ENCODE data around the gene HAUS1.

The HAUS1 gene

GRCh38 chr18:46104128-46104911 is at the start of gene HAUS1:
HAUS1 (plus strand) TSS chr18:46104385; CDS start chr18:46104412, 27 bp downstream.
- peak; percentile 85 for DNase-seq (ENCODE audit: low read depth)
- H3K4me3 ChIP-seq (ENCODE audit: low read length), result peak within 1 kb of the TSS; percentile 95
- TF ChIP-seq, protein P1, sequence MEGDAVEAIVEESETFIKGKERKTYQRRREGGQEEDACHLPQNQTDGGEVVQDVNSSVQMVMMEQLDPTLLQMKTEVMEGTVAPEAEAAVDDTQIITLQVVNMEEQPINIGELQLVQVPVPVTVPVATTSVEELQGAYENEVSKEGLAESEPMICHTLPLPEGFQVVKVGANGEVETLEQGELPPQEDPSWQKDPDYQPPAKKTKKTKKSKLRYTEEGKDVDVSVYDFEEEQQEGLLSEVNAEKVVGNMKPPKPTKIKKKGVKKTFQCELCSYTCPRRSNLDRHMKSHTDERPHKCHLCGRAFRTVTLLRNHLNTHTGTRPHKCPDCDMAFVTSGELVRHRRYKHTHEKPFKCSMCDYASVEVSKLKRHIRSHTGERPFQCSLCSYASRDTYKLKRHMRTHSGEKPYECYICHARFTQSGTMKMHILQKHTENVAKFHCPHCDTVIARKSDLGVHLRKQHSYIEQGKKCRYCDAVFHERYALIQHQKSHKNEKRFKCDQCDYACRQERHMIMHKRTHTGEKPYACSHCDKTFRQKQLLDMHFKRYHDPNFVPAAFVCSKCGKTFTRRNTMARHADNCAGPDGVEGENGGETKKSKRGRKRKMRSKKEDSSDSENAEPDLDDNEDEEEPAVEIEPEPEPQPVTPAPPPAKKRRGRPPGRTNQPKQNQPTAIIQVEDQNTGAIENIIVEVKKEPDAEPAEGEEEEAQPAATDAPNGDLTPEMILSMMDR (IDR thresholded peaks at IDR 0.05; ENCODE audit: insufficient read depth, low read depth, low read length, missing control alignments), result no peak

DNA sequence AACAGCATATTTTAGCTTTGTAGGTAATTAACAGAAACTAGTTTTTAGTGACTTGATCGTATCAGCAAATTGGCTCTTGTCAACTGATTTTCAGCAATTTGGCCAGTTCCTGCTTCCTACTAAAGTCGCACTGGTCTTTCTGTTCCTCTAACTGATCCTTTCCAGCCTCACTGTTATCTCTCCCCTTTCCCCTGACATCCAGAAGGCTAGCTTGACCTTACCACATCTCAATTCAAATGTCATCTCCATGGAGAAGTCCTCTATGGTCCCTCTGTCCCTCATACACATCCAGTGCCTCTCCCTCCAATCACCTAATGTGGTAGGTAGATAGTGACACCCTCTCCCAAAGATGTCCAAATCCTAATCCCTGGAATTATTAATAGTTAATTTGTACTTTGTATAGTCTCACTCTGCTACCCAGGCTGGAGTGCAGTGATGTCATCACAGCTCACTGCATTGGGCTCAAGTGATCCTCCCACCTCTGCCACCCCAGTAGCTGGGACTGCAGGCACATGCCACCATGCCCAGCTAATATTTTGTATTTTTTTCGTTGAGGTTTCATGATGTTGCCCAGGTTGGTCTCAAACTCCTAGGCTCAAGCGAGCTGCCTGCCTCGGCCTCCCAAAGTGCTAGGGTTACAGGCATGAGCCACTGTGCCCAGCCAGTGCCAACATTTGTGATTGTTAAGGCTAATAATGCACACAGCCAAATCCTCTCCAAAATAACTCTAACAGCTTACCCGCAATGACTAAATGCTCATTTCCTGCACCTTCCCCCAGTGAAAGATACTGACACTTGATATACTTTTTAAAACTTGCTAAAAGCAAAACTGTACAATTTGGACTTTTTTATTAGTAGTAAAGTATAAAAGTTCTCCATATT is 49.0 kb upstream of the HAUS1 start:
- DNase-seq (ENCODE audit: low read depth), result no peak
- no peak overlapping the region for H3K4me3 ChIP-seq (ENCODE audit: low read length)
- TF ChIP-seq, protein P1 (IDR thresholded peaks at IDR 0.05; ENCODE audit: insufficient read depth, low read depth, low read length, missing control alignments), result no peak

DNA sequence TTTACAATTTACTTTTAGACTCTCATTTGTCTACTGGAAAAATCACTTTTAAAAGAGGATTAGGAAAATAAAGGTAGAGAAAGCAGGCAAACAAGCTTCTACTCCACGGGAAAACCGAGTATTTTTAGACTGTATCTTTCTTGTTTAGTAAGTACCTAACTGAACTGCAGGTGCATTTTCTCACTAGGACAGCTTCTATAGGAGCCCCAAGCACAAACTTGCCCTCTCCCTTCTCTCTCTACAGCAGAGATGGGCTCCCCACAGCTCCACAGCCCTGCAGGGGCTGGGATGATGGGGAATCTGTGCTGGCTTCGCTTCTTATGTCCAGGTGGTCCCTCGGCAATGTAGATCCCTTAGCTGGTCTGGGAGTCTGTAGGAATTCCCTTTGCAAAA is 48.4 kb upstream of the HAUS1 start:
- H3K4me3 ChIP-seq (ENCODE audit: low read length), result no peak overlapping the region
- DNase-seq (ENCODE audit: low read depth), result no peak
- TF ChIP-seq, protein P1 (IDR thresholded peaks at IDR 0.05; ENCODE audit: insufficient read depth, low read depth, low read length, missing control alignments), result no peak

DNA sequence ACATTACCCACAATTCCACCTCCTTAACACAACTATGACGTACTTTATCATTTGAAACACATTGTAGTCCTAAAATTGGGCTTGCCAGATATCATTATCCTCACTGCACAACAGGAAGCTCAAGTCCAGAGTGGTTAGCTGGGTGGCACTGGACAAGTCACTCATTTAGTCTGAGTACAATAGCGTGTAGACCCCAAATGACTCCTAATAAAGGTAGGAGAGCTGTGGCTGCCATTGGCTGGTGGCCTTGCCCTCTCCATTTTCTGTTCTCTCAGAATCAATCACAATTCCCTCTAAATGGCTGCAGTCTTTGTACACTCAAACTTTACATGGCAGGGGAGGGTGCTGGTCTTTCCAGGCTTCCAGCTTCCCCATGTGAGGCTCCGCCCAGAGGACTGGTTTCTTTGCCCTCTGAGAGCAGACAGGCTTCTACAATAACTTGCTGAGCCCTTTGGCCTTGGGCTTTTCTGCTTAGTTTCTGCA is 43.8 kb upstream of the HAUS1 start:
- TF ChIP-seq, protein P1 (IDR thresholded peaks at IDR 0.05; ENCODE audit: insufficient read depth, low read depth, low read length, missing control alignments), result no peak
- no peak overlapping the region for H3K4me3 ChIP-seq (ENCODE audit: low read length)
- DNase-seq (ENCODE audit: low read depth), result no peak

DNA sequence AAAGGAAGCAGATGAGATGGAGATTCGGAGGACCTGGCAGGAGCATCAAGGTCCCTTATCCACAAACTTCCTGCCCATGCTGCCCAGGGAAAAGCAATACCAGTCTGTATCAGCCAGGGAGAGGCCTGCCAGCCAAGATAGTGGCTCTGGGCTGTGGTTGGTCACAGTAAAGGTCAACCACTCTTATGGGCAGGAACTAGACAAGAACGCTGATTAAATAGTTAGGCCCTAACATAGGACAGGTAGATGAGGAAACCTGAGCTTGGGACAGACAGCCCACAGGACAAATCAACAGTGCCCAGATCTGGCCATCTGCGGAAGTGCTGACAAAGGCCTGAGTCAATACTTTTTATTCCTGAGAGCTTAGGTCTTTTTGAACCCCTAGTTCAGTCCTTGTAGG is 42.8 kb upstream of the HAUS1 start:
- no peak overlapping the region for H3K4me3 ChIP-seq (ENCODE audit: low read length)
- TF ChIP-seq, protein P1 (IDR thresholded peaks at IDR 0.05; ENCODE audit: insufficient read depth, low read depth, low read length, missing control alignments), result no peak
- no peak for DNase-seq (ENCODE audit: low read depth)

- TF ChIP-seq, protein P1 (IDR thresholded peaks at IDR 0.05; ENCODE audit: insufficient read depth, low read depth, low read length, missing control alignments), result no peak
Observed at GRCh38 chr18:46061796-46062195, 42.4 kb upstream of the HAUS1 start.

More at GRCh38 chr18:46061796-46062195, 42.4 kb upstream of the HAUS1 start:
- no peak for DNase-seq (ENCODE audit: low read depth)
- no peak overlapping the region for H3K4me3 ChIP-seq (ENCODE audit: low read length)

All from epithelial cell of esophagus (primary cell).